HG03354 (cell line): ENCODE measurements around the gene FLT3.
A peak's percentile ranks its signal among the peaks of the same experiment; 100 is the strongest.
"Not testable (repeated sequence)": the region's sequence is repeated elsewhere in the genome, so short reads cannot be mapped to it uniquely, and the experiment has no call there.

Experiments used
- ATAC-seq: cut with Tn5 transposase; IDR thresholded peaks from one replicate; pipeline ENCODE4 v1.9.1; 2021; ENCODE audit warnings: mild to moderate bottlenecking; ENCODE audit not compliant: unreplicated experiment, poor library complexity, severe bottlenecking

FLT3 gene

GRCh38 chr13:28106976-28107375 lies 6.6 kb upstream of the FLT3 start:
- no peak for ATAC-seq

DNA sequence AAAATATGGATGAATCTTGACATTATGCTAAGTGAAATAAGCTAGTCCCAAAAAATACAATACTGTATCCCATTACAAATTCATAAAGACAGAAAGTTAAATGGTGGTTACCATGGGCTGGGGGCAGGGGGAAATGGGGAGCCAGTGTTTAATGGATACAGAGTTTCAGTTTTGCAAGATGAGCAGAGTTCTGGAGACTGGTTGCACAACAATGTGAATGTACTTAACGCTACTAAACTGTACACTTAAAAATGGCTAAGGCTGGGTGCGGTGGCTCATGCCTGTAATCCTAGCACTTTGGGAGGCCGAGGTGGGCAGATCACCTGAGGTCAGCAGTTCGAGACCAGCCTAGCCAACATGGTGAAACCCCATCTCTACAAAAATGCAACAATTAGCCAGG lies 1.5 kb upstream of the FLT3 start:
- not testable (repeated sequence) for ATAC-seq

DNA sequence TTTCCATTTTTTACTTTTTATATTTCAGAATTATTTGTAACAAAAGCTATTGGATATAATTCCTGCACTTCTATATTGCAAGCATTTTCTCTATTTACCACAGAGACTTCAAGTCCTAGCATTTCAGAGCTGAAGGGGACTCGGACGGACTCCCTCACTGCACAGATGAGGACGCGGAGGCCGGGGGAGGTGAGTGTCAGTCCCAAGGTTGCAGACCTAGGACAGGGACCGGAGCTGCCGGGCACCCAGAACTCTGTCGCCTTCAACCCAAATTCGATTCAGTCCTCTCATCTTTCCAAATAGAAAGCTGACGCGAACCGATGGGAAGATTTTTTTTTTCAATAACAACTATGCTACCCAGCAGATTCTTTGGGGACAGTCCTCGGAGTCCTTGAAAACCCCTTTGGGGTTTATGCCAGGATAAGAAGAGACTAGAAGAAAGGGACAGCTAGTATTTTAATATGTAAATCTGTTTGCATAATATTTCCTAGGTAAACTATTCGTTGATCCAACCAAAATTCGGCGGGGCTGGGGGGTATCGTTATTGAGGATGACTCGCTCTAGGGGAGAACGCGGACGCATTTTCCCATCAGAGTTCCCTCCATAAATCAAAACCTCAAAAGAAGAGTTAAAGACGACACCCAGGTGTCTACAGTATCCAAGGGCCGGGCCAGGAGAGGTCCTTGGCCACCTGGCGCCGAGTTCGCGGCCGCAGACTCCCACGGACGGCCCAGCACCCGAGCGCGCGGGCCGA lies 803 bp downstream of the FLT3 start:
- no peak for ATAC-seq

GRCh38 chr13:28097503-28097902 lies 2.9 kb downstream of the FLT3 start:
- no peak for ATAC-seq

DNA sequence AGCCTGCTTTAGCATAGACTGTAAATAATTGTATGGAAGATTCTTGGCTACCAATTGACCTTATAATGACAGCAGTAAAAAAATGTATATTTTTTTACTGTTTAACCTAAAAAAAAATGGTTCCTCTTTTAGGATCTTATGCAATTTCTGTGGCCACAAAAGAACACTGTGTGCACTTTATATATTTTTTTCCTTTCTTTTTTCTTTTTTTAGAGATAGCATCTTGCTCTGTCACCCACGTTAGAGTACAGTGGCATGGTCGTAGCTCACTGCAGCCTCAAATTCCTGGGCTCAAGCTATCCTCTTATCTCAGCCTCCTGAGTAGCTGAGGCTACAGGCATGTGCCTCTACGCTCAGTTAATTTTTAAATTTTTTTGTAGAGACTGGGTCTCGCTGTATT lies 6.1 kb downstream of the FLT3 start:
- no peak for ATAC-seq

GRCh38 chr13:28093881-28094280 lies 6.5 kb downstream of the FLT3 start:
- no peak for ATAC-seq

DNA sequence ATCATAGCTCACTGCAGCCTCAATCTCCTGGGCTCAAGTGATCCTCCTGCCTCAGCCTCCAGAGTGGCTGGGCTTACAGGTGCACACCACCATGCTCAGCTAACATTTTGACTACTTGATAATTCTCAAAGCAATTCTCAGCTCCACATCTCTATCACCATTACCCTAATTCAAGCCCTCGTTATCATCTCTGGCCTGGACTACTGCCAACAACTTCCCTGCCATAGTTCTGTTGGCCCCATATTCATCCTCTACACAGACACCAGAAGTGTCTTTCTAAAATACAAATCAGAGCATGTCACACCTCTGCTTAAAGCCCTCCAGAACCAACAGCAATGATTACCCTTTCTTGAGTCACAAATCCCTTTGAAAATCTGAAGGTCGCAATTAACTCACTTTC lies 7.9 kb downstream of the FLT3 start:
- no peak for ATAC-seq

GRCh38 chr13:28089065-28089464 lies 11.3 kb downstream of the FLT3 start:
- ATAC-seq: no peak

DNA sequence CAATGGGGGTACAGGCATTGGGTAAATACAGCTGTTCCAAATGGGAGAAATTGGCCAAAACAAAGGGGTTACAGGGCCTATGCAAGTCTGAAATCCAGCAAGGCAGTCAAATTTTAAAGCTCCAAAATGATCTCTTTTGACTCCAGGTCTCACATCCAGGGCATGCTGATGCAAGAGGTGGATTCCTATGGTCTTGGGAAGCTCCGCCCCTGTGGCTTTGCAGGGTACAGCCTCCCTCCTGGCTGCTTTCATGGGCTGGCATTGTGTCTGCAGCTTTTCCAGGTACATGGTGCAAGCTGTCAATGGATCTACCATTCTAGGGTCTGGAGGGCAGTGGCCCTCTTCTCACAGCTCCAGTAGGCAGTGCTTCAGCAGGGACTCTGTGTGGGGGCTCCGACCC lies 22.6 kb downstream of the FLT3 start:
- not testable (repeated sequence) for ATAC-seq

DNA sequence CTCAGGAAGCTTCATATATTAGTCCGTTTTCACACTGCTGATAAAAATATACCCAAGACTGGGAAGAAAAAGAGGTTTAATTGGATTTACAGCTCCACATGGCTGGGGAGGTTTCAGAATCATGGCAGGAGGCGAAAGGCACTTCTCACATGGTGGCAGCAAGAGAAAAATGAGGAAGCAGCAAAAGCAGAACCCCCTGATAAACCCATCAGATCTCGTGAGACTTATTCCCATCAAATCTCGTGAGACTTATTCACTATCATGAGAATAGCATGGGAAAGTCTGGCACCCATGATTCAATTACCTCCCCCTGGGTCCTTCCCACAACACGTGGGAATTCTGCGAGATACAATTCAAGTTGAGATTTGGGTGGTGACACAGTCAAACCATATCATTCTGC lies 23.1 kb downstream of the FLT3 start:
- ATAC-seq: no peak

- no peak for ATAC-seq
Measured at GRCh38 chr13:28071424-28071823, 29.0 kb downstream of the FLT3 start.

DNA sequence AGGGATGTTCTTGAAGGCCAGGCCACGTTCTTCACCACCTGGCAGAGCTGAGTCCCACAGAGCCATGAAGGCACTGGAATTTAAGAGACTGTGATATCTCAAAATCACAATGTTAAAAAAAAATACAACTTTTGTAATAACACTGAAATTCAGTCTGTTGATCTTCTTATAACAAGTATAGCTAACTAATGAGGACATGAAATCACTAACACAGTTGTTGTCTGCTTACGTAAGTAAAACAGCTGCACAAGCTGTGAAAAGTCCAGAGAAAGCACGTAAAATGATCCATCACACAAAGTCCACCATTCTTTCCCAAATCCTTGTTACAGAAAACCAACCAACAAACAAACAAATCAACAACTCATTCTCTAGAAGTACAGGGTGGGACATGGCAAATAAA lies 32.9 kb downstream of the FLT3 start:
- ATAC-seq: no peak

DNA sequence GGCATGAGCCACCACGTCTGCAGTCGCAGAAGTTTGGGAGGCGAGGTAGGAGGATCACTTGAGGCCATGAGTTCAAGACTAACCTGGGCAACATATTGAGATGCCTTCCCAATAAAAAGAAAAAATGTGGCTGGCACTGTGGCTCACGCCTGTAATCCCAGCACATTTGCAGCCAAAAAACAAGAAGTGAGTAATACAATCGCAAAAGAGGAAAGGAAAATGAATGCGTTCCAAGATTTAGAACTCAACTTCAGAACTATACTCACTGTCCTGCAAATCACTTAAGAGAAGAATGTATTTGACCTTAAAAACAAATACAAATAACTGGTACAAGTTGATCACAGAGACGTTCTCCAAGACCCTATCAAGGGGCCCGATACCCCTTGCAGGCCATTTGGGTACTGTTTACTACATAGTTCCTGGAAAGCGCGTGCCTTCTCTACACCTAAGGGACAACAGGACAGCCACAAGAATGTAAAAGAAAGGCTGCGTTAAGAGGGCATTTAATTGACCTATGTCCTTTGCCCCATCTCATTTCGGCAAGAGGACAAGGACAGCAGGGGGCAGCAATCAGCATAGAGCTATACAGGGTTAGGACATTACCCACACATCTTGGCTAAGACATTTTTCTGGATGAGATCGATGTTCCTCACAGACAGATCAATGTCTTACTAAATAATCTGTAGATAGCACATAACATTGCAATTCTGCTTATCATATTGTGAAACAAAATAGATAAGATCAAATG lies 41.3 kb downstream of the FLT3 start:
- no peak for ATAC-seq

DNA sequence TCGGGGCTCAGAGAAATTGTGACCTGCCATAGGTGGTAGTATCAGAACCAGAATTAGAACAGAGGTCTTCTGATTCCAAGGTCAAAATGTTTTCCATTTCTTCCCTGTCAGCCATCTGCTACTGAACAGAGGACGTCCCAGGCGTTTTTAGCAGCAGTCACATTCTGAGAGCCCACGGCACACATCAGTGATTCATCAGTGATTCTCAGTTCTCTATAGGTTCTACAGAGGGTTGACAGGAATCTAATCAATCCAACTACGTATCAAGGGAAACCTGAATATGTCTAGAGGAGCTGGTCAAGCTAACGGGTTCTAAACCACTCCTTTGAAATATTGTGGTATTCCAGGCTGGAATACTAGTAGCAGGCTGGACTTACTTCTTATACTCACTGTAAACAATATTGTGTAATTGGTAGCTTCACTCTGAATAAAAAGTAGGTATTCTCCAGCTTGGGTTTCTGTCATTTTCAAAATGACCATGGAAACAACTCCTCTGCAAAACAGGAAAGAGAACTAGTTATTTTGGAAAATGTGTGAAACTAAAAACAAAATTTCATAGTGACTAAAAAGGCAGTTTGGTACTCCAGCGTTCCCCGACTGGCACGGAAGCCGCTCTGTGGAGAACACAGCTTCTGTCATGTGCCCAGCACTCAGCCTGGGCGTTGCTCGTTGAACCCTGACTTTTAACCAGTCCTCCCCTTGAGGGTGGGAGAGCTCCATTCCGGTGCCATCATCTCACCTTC lies 43.2 kb downstream of the FLT3 start:
- ATAC-seq: peak; percentile 72

- no peak for ATAC-seq
Measured at GRCh38 chr13:28056426-28056825, 44.0 kb downstream of the FLT3 start.

GRCh38 chr13:28055357-28055756 lies 45.0 kb downstream of the FLT3 start:
- no peak for ATAC-seq

GRCh38 chr13:28052945-28053344 lies 47.4 kb downstream of the FLT3 start:
- ATAC-seq: no peak

DNA sequence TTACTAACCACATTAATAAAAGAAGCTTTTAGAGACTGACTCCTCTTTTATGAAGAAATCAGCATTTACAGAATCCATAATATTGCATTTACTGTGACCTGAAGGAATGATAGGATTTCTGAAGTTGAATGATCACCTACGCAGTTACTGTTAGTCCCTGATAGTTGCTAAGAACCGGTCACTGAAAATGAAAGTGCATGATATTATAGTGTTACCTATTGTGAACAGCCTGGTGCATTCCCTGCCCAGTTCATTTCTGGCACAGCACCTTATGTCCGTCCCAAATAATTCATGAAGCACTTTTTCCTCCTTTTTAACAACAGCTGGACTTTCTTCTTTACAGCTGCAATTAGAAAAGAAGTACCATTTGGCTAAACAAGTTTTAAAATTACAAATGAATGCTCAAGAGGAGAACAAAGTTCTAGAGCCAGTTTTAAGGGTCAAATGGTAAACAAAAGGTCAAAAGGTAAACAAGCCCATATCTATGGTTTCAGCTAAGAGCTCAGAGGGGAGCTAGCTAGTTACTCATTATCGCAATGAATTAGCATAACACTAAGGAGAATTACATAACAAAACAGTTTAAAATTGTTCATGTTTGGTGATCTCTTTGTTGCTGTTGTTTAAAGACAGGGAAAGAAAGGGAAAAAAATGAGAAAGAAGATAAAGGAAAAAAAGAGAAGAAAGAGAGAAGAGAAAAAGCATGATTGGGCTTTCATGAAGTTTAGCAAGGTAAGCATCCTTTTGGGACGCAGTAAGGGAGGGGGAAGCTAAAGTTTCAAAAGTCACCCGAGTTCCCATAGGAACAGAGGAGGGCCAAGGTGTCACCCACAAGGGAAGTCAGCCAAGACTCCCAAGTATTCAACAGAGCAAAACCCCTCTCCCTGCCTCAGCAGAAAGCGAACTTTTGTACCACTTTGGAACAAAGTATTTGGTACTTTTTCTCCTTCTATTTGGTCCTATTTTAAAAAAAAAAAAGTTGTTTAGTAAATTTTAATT lies 50.2 kb downstream of the FLT3 start:
- peak; percentile 57 for ATAC-seq

DNA sequence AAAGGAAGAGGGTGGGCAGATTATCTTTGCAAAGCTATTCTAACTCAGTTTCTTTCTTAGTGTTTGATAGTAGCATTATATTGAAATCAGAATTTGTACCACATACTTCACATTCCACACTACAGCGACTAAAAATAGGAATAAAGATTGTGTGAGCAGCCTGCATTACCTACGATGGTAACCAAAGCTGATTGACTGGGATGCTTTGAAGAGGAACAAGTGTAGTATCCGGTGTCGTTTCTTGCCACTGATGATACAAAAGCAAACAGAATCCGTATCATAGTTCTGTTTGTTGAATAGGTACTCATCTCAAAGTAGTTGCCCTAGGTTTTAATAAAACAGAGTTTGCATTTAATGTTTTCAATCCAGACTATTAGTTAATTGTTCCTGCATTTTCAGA lies 51.2 kb downstream of the FLT3 start:
- no peak for ATAC-seq

- no peak for ATAC-seq
Measured at GRCh38 chr13:28048768-28049167, 51.6 kb downstream of the FLT3 start.
